ENCODE data around the gene ARID5B. TPM values are rescaled to one million over a fixed set of nuclear protein-coding genes. Genes with fewer than 3 reads are reported as not detected.

The ARID5B gene
- total and polyA plus RNA-seq, 2 donors (not counting 3 experiments of a cell fraction or from before 2014, with no cell fraction given) = 5.6 to 8.9 TPM

DNA sequence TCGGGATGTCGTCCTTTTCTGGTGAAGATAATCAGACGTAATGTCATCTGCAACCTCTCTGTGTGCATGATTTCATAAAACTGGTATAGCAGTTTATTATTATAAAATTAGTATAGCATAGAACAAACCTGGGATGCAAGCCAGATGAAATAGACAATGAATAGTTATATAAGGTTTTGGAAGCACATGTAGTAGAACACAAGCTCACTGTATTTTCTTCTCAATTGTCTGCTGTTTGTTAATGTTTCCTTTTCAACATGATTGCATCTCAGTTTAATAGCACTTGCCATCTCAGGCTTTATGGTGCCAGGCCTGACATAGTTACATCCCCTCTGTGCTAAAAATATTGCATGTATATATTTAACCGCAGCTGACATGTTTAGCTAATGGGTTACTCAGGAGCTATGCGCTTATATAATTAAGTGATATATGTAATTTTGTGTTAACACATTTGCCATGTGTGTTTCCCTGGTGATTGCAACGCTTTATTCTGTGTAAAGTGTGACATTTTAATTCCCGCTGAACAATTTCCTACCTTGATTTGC, 132.7 kb downstream of the ARID5B start:
- no TSS peak for BruUV-seq (replicated peaks)
- CTCF ChIA-PET = interaction anchor here (1.0 to 14.6 kb wide), 2 partner anchors 137 to 213 kb away, joined by 6 to 468 read pairs; no protein-coding TSS in a partner anchor
- Histone ChIP-seq H3K9me3 (replicated peaks; ENCODE audit: control insufficient read depth, insufficient read depth, low read length) (no peaks in the 10 kb centered on the region), H3K4me2 (ENCODE audit: insufficient read depth, low read length) (no peak overlapping the region), H3K27ac (ENCODE audit: insufficient read depth, low read depth, low read length) (no peak overlapping the region), H3K4me1 (ENCODE audit: control insufficient read depth, extremely low read depth, insufficient read depth, low read length) (peaks cover 11% of the 10 kb centered on the region), H3K27me3 (ENCODE audit: control insufficient read depth in 2 of 2, insufficient read depth in 2 of 2, low read length in 2 of 2) (no peaks in the 10 kb centered on the region), H2AFZ (ENCODE audit: low read depth, low read length) (no peak overlapping the region), H3K9me1 (replicated peaks; ENCODE audit: control insufficient read depth, extremely low read depth, insufficient read depth, low read length) (no peaks in the 10 kb centered on the region), H3K79me2 (ENCODE audit: control insufficient read depth, insufficient read depth, low read length) (no peaks in the 10 kb centered on the region), H3K36me3 (ENCODE audit: control insufficient read depth in 2 of 2, extremely low read depth in 1 of 2, insufficient read depth in 2 of 2, low read length in 2 of 2) (no peaks in the 10 kb centered on the region), H4K20me1 (replicated peaks; ENCODE audit: control insufficient read depth, extremely low read depth, insufficient read depth, low read length) (no peaks in the 10 kb centered on the region), H3K4me3 (replicated peaks in 1 of 3; ENCODE audit: insufficient read depth in 1 of 3, low read depth in 1 of 3, low read length in 3 of 3) (no peak overlapping the region), H3K9ac (replicated peaks; ENCODE audit: extremely low read depth, insufficient read depth, low read length) (no peak overlapping the region)
- dilution Hi-C loops (cut with MboI; ENCODE audit: extremely low pct_ligation_motif_present, low sequenced_read_pairs) (no loop called here), intact Hi-C loops (cut with micrococcal nuclease) (no loop called here)
- FAIRE-seq (no peak), DNase-seq (ENCODE audit: low read depth, low spot score) (no peak)
- POLR2A ChIA-PET = no interaction called here
- TF ChIP-seq POLR2AphosphoS5 (IDR thresholded peaks at IDR 0.05; ENCODE audit: insufficient read depth, low read depth, low read length) = no peak

DNA sequence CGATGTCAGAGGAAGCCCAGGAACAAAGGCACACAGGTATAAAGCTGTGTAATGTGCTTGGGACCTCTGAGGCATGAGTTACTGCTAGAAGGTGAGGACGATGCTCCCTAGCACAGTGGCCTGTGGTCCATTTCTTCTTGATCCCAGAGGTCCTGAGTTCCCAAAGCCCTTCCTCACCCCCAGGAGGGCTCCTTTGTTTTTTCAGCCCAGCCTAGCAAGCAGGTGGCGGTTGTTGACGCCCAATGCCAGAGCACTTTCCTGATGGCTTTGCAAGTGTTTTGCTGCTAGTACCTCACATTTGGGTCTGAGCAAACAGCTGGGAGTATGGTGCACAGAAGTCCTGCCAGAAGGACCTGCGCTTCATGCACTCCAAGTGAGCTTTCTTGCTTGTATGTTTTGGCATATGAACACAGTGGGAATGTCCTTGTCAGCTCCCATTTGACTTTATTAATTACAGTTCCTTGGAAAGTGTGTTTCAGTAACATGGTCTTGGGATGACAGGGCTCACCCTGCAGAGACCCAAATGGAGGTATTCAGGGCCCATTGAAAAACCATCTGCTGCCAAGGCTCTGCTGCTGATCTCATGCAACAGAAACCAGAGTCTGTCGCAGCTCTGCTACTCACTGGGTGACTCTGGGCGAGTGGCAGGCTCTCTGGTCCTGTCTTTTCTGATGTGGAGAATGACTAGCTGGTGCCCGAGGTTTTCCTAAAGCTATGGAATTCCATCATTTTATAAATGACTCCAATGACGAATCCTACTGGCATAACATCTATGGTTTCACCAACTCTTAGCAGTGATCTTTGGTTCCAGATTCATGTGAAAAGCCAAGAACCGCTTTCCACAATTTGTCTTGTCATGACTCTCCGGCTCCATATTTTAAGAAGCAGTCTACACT, 134.9 kb downstream of the ARID5B start:
- Histone ChIP-seq H3K9me1 (replicated peaks; ENCODE audit: control insufficient read depth, extremely low read depth, insufficient read depth, low read length) (no peaks in the 10 kb centered on the region), H3K4me1 (ENCODE audit: control insufficient read depth, extremely low read depth, insufficient read depth, low read length) (peaks cover 7% of the 10 kb centered on the region), H3K36me3 (ENCODE audit: control insufficient read depth in 2 of 2, extremely low read depth in 1 of 2, insufficient read depth in 2 of 2, low read length in 2 of 2) (no peaks in the 10 kb centered on the region), H3K9ac (replicated peaks; ENCODE audit: extremely low read depth, insufficient read depth, low read length) (no peak overlapping the region), H3K9me3 (replicated peaks; ENCODE audit: control insufficient read depth, insufficient read depth, low read length) (no peaks in the 10 kb centered on the region), H3K4me2 (ENCODE audit: insufficient read depth, low read length) (no peak overlapping the region), H2AFZ (ENCODE audit: low read depth, low read length) (no peak overlapping the region), H3K27ac (ENCODE audit: insufficient read depth, low read depth, low read length) (no peak overlapping the region), H3K4me3 (replicated peaks in 1 of 3; ENCODE audit: insufficient read depth in 1 of 3, low read depth in 1 of 3, low read length in 3 of 3) (no peak overlapping the region), H3K79me2 (ENCODE audit: control insufficient read depth, insufficient read depth, low read length) (no peaks in the 10 kb centered on the region), H4K20me1 (replicated peaks; ENCODE audit: control insufficient read depth, extremely low read depth, insufficient read depth, low read length) (no peaks in the 10 kb centered on the region), H3K27me3 (ENCODE audit: control insufficient read depth in 2 of 2, insufficient read depth in 2 of 2, low read length in 2 of 2) (no peaks in the 10 kb centered on the region)
- intact Hi-C loops (cut with micrococcal nuclease) (loop anchor here (2.0 to 5.0 kb wide), 4 partner anchors 284 to 1219 kb away; partner anchors contain the start of gene EGR2), dilution Hi-C loops (cut with MboI; ENCODE audit: extremely low pct_ligation_motif_present, low sequenced_read_pairs) (no loop called here)
- ChIA-PET POLR2A (no interaction called here), CTCF (interaction anchor here (1.0 to 14.6 kb wide), 8 partner anchors 10 to 286 kb away, joined by 3 to 468 read pairs (median 14); no protein-coding TSS in a partner anchor)
- TF ChIP-seq FOS (IDR thresholded peaks at IDR 0.05; ENCODE audit: borderline replicate concordance, insufficient read depth, low read length) (no peak), GATA2 (IDR thresholded peaks at IDR 0.05; ENCODE audit: insufficient read depth, insufficient read length, low read depth, low read length) (no peak), POLR2A (IDR thresholded peaks at IDR 0.05; ENCODE audit: low read depth, low read length) (no peak), MYC (IDR thresholded peaks at IDR 0.05; ENCODE audit: low read depth, low read length) (no peak), JUN (IDR thresholded peaks at IDR 0.05; ENCODE audit: borderline replicate concordance, insufficient read depth, insufficient read length, low read depth) (no peak), POLR2AphosphoS5 (IDR thresholded peaks at IDR 0.05; ENCODE audit: insufficient read depth, low read depth, low read length) (no peak), EZH2 (IDR thresholded peaks at IDR 0.05; ENCODE audit: borderline replicate concordance, low read depth, low read length, severe bottlenecking) (no peak)
- TF ChIP-seq, protein P1, sequence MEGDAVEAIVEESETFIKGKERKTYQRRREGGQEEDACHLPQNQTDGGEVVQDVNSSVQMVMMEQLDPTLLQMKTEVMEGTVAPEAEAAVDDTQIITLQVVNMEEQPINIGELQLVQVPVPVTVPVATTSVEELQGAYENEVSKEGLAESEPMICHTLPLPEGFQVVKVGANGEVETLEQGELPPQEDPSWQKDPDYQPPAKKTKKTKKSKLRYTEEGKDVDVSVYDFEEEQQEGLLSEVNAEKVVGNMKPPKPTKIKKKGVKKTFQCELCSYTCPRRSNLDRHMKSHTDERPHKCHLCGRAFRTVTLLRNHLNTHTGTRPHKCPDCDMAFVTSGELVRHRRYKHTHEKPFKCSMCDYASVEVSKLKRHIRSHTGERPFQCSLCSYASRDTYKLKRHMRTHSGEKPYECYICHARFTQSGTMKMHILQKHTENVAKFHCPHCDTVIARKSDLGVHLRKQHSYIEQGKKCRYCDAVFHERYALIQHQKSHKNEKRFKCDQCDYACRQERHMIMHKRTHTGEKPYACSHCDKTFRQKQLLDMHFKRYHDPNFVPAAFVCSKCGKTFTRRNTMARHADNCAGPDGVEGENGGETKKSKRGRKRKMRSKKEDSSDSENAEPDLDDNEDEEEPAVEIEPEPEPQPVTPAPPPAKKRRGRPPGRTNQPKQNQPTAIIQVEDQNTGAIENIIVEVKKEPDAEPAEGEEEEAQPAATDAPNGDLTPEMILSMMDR (IDR thresholded peaks at IDR 0.05; ENCODE audit: extremely low read depth in 1 of 2, insufficient read depth in 1 of 2, low read depth in 1 of 2, low read length in 2 of 2) = no peak
- TF ChIP-seq, protein P2, sequence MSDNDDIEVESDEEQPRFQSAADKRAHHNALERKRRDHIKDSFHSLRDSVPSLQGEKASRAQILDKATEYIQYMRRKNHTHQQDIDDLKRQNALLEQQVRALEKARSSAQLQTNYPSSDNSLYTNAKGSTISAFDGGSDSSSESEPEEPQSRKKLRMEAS (IDR thresholded peaks at IDR 0.05; ENCODE audit: insufficient read depth, insufficient read length) = no peak
- FAIRE-seq = no peak
- BruUV-seq (replicated peaks) = no TSS peak
- no peak for DNase-seq (ENCODE audit: low read depth, low spot score)

All from endothelial cell of umbilical vein (primary cell).